Neural progenitor cell (in vitro differentiated cells): ENCODE results near the gene ALDH2.

Source experiments
- EZH2 ChIP-seq: fragments of 200-600 bp; sonication (generic); IDR thresholded peaks from 2 replicates; pipeline ENCODE4 v1.6.1; 2017; ENCODE audit warnings: antibody characterized with exemption, mild to moderate bottlenecking, moderate library complexity
- EZH2phosphoT487 ChIP-seq: fragments of 200-600 bp; sonication (generic); IDR thresholded peaks from 2 replicates; pipeline ENCODE4 v1.6.1; 2017; ENCODE audit warnings: antibody characterized with exemption
- TF ChIP-seq, protein P1 (sequence below): fragments of 200-600 bp; sonication (generic); IDR thresholded peaks from 2 replicates; pipeline ENCODE4 v1.5.1; 2017; ENCODE audit warnings: antibody characterized with exemption, mild to moderate bottlenecking

DNA sequence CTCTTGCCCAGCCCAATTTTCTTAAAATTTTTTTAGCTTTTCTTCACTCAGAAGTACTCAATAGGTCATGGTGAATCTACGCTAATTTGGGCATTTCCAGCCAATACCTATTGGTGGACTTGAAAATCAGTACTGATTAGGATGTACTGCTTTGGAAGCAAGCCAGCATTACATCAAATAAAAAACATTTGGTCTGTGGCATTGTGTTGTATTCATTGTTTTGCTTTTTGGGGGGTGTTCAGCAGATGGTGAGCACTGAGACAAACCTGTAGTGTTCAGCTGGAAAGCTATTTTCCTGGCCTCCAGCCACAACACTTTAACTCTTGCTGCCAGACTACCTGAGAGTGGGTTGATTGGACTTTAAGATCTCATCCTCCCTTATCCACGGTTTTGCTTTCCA lies 79.3 kb downstream of the ALDH2 start:
- TF ChIP-seq, protein P1, sequence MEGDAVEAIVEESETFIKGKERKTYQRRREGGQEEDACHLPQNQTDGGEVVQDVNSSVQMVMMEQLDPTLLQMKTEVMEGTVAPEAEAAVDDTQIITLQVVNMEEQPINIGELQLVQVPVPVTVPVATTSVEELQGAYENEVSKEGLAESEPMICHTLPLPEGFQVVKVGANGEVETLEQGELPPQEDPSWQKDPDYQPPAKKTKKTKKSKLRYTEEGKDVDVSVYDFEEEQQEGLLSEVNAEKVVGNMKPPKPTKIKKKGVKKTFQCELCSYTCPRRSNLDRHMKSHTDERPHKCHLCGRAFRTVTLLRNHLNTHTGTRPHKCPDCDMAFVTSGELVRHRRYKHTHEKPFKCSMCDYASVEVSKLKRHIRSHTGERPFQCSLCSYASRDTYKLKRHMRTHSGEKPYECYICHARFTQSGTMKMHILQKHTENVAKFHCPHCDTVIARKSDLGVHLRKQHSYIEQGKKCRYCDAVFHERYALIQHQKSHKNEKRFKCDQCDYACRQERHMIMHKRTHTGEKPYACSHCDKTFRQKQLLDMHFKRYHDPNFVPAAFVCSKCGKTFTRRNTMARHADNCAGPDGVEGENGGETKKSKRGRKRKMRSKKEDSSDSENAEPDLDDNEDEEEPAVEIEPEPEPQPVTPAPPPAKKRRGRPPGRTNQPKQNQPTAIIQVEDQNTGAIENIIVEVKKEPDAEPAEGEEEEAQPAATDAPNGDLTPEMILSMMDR: no peak
- TF ChIP-seq EZH2phosphoT487 (no peak), EZH2 (no peak)
